KMS-11 (cell line): Measurements from ENCODE around the gene CDK4.

Experiments used
- H2AFZ ChIP-seq: fragments of 200-600 bp; sonication (generic); 2 replicates; pipeline ENCODE4 v1.6.1; 2016; ENCODE audit warnings: antibody characterized with exemption, mixed run types, low read depth
- H3K27ac ChIP-seq: fragments of 200-600 bp; sonication (generic); 2 replicates; pipeline ENCODE4 v1.6.1; 2016; ENCODE audit warnings: mild to moderate bottlenecking, mixed run types
- H3K27me3 ChIP-seq: fragments of 200-600 bp; sonication (generic); 2 replicates; pipeline ENCODE4 v1.6.1; 2017; ENCODE audit warnings: mild to moderate bottlenecking, low read depth, mixed run types, moderate library complexity; ENCODE audit not compliant: insufficient read depth
- H3K36me3 ChIP-seq: fragments of 200-600 bp; sonication (generic); 2 replicates; pipeline ENCODE4 v1.6.1; 2017; ENCODE audit warnings: mild to moderate bottlenecking, mixed run types; ENCODE audit not compliant: insufficient read depth
- H3K4me1 ChIP-seq: fragments of 200-600 bp; sonication (generic); 2 replicates; pipeline ENCODE4 v1.6.1; 2016; ENCODE audit warnings: mild to moderate bottlenecking, low read depth, mixed run types; ENCODE audit not compliant: poor library complexity, severe bottlenecking
- H3K4me2 ChIP-seq: fragments of 200-600 bp; sonication (generic); 2 replicates; pipeline ENCODE4 v1.7.0; 2016; ENCODE audit warnings: mild to moderate bottlenecking, mixed run types
- H3K4me3 ChIP-seq: fragments of 200-600 bp; sonication (generic); IDR thresholded peaks from 2 replicates; pipeline ENCODE4 v1.6.1; 2017; ENCODE audit warnings: low read depth, low read length, mixed read lengths; ENCODE audit not compliant: insufficient read depth
- H3K79me2 ChIP-seq: fragments of 200-600 bp; sonication (generic); 2 replicates; pipeline ENCODE4 v1.6.1; 2016; ENCODE audit warnings: low read depth, mixed run types; ENCODE audit not compliant: insufficient read depth
- H3K9ac ChIP-seq: fragments of 200-600 bp; sonication (generic); 2 replicates; pipeline ENCODE4 v1.6.1; 2016; ENCODE audit warnings: mild to moderate bottlenecking, mixed run types
- H4K20me1 ChIP-seq: fragments of 200-600 bp; sonication (generic); 2 replicates; pipeline ENCODE4 v1.6.1; 2016; ENCODE audit warnings: mild to moderate bottlenecking, mixed run types; ENCODE audit not compliant: insufficient read depth
- CTCF ChIP-seq: fragments of 200-600 bp; sonication (generic); conservative IDR thresholded peaks from 2 replicates; pipeline ENCODE4 v1.6.1; 2017; ENCODE audit warnings: low read depth, mild to moderate bottlenecking, antibody characterized with exemption, low read length, moderate library complexity, mixed read lengths

The CDK4 gene

GRCh38 chr12:57746025-57746424 is 6.1 kb downstream of the CDK4 start:
- no peak overlapping the region for H3K9ac ChIP-seq
- H3K36me3 ChIP-seq: peaks cover 28% of the 10 kb centered on the region
- H3K27me3 ChIP-seq: no peaks in the 10 kb centered on the region
- H3K4me1 ChIP-seq: peaks cover 38% of the 10 kb centered on the region
- H2AFZ ChIP-seq: no peak overlapping the region
- H3K4me2 ChIP-seq: peak overlapping the region; percentile 71
- H4K20me1 ChIP-seq: no peaks in the 10 kb centered on the region
- no peak overlapping the region for H3K4me3 ChIP-seq
- no peak overlapping the region; the same call in 1 of the 2 replicates for H3K27ac ChIP-seq
- no peak for TF ChIP-seq CTCF
- peaks cover 25% of the 10 kb centered on the region for H3K79me2 ChIP-seq

GRCh38 chr12:57745485-57745881 is 6.6 kb downstream of the CDK4 start:
- Histone ChIP-seq H3K27ac (no peak overlapping the region; the same call in 1 of the 2 replicates), H3K36me3 (peaks cover 23% of the 10 kb centered on the region), H3K79me2 (peaks cover 20% of the 10 kb centered on the region), H3K4me1 (peaks cover 38% of the 10 kb centered on the region), H3K4me3 (peak overlapping the region; percentile 85), H3K4me2 (peak overlapping the region; percentile 71), H3K27me3 (no peaks in the 10 kb centered on the region), H4K20me1 (no peaks in the 10 kb centered on the region), H3K9ac (peak overlapping the region; percentile 76), H2AFZ (no peak overlapping the region)
- TF ChIP-seq CTCF: no peak

GRCh38 chr12:57744777-57745484 is 7.2 kb downstream of the CDK4 start, which contains the start of gene TSPAN31:
Gene TSPAN31 (plus strand): TSS chr12:57745039. CDS start chr12:57745155, 116 bp downstream.
- peaks cover 35% of the 10 kb centered on the region for H3K4me1 ChIP-seq
- no peaks in the 10 kb centered on the region for H3K27me3 ChIP-seq
- H3K36me3 ChIP-seq: peaks cover 19% of the 10 kb centered on the region
- peaks cover 15% of the 10 kb centered on the region for H3K79me2 ChIP-seq
- H3K4me2 ChIP-seq: peak within 1 kb of the TSS; percentile 71
- H3K4me3 ChIP-seq: peak within 1 kb of the TSS; percentile 88
- peak within 1 kb of the TSS; percentile 56 for H3K27ac ChIP-seq
- peak within 1 kb of the TSS; percentile 76 for H3K9ac ChIP-seq
- TF ChIP-seq CTCF: no peak
- H4K20me1 ChIP-seq: no peaks in the 10 kb centered on the region
- peak within 1 kb of the TSS; percentile 68 for H2AFZ ChIP-seq

- H3K9ac ChIP-seq: peak overlapping the region; percentile 76
- H3K4me1 ChIP-seq: peaks cover 35% of the 10 kb centered on the region
Observed at GRCh38 chr12:57744194-57744776, 7.8 kb downstream of the CDK4 start.

More at GRCh38 chr12:57744194-57744776, 7.8 kb downstream of the CDK4 start:
- Histone ChIP-seq H3K36me3 (peaks cover 15% of the 10 kb centered on the region), H3K4me2 (peak overlapping the region; percentile 71), H3K27me3 (no peaks in the 10 kb centered on the region), H4K20me1 (no peaks in the 10 kb centered on the region), H3K4me3 (peak overlapping the region; percentile 88), H3K27ac (peak overlapping the region; percentile 56), H3K79me2 (peaks cover 9% of the 10 kb centered on the region), H2AFZ (peak overlapping the region; percentile 68)
- TF ChIP-seq CTCF: 0 out of 2 replicates have a peak, but pooled peaks have one; percentile 22
